HG03066 (cell line): ENCODE measurements around the gene BANF2.

ENCODE experiments used
- ATAC-seq: cut with Tn5 transposase; IDR thresholded peaks from one replicate; pipeline ENCODE4 v1.9.1; 2021; ENCODE audit warnings: low read depth; ENCODE audit not compliant: unreplicated experiment

The BANF2 gene

DNA sequence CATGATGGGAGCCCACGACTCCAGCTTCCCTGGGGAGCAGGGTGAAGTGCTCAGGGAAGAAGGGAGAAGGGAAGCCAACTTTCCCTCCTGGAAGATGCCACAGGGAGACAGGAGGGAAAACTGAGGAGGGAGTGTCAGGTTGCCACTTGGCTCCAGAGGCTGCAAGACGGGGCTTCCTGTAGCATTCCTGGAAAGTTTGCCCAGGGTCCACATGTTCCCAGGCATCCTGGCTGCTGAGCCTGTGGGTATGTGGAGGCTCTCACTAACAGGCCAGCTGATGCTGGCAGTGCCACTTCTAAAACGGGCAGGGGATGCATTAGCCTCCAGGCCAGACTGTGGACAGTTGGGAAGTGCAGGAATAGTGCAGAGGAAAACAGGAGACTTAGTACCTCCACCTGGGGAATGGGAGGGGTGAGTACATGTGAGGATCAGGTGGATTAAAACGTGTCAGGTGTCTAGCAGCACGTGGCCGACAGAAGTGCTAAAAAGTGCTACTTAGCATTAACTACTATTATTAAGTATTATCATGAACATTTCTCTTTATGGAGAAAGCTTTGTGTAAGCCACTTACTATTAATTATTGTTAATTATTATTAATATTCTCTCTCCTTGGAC lies 33.2 kb downstream of the BANF2 start:
- no peak for ATAC-seq

GRCh38 chr20:17733767-17734304 lies 34.1 kb downstream of the BANF2 start:
- ATAC-seq, result no peak

GRCh38 chr20:17734374-17734773 lies 34.6 kb downstream of the BANF2 start:
- no peak for ATAC-seq

DNA sequence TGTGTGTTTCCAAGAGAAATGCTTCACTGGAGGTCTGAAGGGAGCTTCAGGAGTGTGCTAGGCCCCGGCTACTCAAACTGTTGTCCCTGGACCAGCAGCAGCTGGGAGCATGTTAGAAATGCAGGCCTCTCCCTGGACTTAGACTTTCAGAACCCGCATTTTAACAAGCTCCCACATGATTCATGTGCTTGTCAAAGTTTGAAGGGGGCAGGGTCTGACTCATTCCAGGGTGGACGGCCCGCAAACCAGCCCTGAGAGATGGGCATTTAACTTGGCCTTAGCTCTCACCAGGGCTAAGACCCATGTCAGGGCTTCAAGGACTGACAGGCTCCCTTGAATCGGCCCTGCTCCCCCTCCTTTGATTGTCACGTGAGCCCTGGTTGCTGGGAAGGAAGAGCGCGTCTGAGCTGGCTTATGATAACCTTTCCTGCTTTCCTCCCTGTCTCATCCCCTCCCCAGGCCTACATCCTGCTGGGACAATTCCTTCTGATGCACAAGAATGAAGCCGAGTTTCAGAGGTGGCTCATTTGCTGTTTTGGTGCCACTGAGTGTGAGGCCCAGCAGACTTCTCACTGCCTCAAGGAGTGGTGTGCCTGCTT lies 35.5 kb downstream of the BANF2 start:
- no peak for ATAC-seq

DNA sequence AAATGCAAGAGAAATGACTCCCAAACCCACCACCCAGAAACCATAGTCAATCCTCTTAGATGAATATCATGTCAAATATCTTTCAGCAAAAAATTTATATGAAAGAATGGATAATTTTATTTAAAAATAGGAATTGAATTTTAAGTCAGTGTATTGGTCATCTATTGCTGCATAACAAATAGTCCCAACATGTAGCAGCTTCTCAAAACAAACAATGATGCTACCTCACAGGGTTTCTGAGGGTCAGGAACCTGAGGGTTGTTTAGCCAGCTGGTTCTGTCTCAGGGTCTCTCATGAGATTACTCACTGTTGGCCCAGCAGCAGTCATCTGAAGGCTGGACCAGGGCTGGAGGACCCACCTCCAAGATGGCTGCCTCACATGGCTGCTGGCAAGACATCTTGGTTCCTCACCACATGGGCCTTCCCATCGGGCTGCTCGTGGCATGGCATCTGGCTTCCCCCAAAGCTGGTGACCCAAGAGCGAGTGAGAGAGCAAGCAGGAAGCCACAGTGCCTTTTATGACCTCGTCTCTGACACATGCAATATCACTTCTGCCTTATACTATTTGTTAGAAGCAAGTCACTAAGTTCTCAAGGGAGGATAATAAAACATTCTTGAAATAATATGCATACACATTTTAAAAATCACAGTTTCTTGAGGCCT lies 36.3 kb downstream of the BANF2 start:
- ATAC-seq, result no peak

DNA sequence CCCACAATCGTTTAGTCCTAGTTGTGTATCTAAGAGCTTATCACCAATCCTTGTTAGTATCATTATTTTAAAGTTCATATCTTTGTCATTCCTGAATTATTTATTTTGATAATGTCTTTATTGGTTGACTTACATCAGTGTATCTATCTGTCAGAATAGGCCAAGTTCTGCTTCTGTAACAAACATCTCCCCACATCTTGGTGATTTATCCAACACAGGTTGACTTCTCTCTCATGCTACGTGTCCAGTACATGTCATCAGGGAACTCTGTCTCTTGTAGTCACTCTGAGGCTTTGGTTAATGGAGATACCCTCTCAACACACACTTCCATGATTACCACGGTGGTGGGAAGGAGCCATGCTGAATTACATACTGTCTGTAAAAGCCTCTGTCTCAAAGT lies 38.4 kb downstream of the BANF2 start:
- ATAC-seq, result no peak

DNA sequence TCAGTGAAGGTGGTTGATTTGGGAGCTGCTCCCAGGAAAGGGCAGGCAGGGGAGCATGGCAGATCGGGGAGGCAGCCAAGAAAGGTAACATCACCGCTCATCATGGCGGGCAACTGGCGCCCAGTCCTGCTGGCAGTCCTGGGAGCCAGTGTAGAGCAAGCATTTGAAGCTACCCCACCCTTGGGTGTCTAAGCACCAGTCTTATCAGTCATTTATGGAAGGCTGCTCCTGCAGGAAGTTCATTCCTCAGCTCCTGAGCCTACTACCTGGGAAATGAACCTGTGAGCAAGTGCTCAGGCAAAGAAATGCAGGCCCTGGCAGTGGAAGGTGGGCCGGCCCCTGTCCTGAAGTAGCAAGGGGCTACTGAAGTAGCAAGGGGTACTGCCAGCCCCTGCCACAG lies 41.5 kb downstream of the BANF2 start:
- ATAC-seq, result no peak

GRCh38 chr20:17742731-17743130 lies 43.0 kb downstream of the BANF2 start:
- no peak for ATAC-seq

DNA sequence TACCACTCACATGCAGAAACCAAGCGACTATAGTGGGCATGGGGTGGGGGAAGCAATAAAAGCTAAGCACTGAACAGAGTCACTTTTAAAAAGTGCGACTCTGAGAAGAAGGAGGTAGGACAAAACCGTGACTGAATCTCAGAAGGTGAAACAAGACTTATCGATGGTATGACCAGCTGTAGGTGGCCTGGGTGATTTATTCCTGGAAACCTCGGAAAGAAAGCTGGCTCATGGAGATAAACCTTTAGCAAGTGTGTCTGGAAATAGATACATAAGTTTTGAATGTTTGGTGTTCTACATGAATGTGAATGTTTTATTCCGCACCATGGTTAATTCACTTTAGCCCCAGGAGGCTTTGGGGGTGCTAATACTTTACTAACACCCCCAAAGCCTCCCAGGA lies 43.9 kb downstream of the BANF2 start:
- no peak for ATAC-seq

DNA sequence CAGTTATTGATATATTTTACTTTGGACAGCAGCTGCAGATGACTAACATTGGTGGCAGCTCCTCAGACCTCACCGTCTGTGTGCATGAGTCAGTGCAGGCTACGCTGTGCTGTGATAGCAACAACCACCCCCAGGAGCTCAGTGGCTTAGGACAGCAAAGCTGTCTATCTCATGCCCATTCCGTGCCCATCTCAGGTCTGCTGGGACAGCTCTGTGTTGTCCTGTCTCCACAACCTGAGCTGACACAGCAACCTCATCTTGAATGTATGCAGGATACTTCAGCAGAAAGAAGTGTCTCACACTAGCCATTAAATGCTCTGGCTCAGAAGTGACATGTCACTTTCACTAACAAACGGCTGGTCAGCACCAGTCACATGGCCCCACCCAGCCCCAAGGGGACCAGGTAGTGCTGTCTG lies 47.7 kb downstream of the BANF2 start:
- no peak for ATAC-seq

GRCh38 chr20:17748279-17748678 lies 48.5 kb downstream of the BANF2 start:
- no peak for ATAC-seq

GRCh38 chr20:17749626-17749977 lies 49.8 kb downstream of the BANF2 start:
- ATAC-seq, result no peak

- no peak for ATAC-seq
Observed at GRCh38 chr20:17749978-17750721, 50.4 kb downstream of the BANF2 start.

DNA sequence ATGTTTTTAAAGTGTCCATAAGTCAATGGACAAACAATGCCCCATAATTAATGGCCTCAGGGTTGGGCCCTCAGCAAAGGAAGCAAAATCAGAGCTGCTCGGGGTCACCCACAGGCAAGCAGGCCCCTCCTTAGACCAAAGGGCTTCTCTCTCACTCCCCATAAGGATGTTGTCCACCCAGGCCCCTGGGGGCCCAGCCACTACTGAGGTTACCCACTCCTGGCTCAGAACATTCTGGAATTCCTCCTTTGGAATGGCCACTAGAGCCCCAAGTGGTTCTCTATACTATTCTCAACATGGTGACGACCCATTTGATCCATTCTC lies 50.9 kb downstream of the BANF2 start:
- no peak for ATAC-seq

GRCh38 chr20:17751640-17752039 lies 51.9 kb downstream of the BANF2 start:
- no peak for ATAC-seq

GRCh38 chr20:17752459-17752858 lies 52.7 kb downstream of the BANF2 start:
- no peak for ATAC-seq

GRCh38 chr20:17753516-17753915 lies 53.8 kb downstream of the BANF2 start:
- no peak for ATAC-seq

GRCh38 chr20:17756529-17756928 lies 56.8 kb downstream of the BANF2 start:
- no peak for ATAC-seq

- no peak for ATAC-seq
Observed at GRCh38 chr20:17757496-17757895, 57.7 kb downstream of the BANF2 start.

DNA sequence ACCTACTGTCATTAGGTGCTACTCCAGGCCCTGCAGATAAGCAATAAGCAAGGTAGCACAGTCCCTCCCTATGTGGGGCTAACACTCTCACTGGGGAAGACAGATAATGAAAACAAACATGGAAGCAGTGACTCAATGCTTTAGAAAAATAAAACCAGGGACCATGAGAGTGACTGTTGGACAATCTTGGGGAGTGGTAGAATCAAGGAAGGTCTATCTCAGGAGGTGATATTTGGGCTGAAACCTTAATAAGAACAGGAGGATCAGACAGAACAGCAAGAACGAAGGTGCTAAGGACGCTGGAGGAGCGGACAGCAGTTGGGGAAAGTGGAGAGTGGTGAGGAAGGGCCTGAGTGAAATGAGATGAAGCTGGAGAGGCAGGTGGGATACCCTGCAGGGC lies 58.2 kb downstream of the BANF2 start:
- no peak for ATAC-seq

DNA sequence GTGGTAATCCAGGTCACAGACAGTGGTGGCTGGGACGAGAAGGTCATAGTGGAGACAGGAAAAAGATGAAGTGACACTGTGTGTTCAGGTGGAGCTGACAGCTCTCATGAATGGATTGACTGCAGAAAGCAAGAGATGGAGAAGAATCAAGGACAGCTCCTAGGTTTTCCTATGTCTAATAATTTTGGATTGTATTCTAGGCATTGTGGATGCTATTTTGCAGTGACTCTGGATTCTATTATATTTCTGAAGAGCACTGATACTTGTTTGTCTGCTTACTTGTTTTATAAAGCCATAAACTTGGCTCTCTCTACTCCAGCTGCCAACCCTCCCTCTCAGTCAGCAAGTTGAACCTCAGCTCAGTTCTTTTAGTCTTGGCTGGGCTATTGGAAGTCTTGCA lies 58.7 kb downstream of the BANF2 start:
- ATAC-seq, result no peak

DNA sequence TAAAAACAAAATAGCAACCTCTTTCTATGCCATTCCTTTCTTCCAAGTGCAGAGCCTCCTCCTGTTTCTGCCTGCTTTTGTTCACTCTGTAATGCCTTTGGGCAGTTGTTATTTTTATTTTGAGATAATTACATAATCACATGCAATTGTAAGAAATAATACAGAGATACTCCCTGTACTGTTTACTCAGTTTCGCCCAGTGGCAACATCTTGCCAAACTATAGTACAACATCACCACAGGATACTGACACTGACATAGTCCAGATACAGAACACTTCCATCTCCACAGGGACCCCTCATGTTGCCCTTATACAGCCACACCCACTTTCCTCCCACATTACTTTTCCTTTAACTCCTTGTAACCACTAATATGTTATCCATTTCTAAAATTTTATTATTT lies 59.7 kb downstream of the BANF2 start:
- ATAC-seq, result no peak
